Astrocyte of the spinal cord (primary cell): ENCODE data around the gene ITPKB.

Experiments
- DNase-seq: peaks from one replicate; pipeline ENCODE4 v3.0.0; 2011; ENCODE audit warnings: low read depth, low spot score
- H3K4me3 ChIP-seq: 2 replicates; pipeline ENCODE4 v1.5.1; 2011; ENCODE audit warnings: low read depth, mild to moderate bottlenecking, low read length, moderate library complexity
- in situ Hi-C: cut with HindIII; loops from 2 replicates; pipeline ENCODE4 v1.10.0; 2017; ENCODE audit warnings: low sequenced_read_pairs
- TF ChIP-seq, protein P1 (sequence below): IDR thresholded peaks from 2 replicates; pipeline ENCODE4 v1.5.1; 2012; ENCODE audit warnings: low read depth, mild to moderate bottlenecking, low read length, inconsistent platforms

Gene ITPKB

DNA sequence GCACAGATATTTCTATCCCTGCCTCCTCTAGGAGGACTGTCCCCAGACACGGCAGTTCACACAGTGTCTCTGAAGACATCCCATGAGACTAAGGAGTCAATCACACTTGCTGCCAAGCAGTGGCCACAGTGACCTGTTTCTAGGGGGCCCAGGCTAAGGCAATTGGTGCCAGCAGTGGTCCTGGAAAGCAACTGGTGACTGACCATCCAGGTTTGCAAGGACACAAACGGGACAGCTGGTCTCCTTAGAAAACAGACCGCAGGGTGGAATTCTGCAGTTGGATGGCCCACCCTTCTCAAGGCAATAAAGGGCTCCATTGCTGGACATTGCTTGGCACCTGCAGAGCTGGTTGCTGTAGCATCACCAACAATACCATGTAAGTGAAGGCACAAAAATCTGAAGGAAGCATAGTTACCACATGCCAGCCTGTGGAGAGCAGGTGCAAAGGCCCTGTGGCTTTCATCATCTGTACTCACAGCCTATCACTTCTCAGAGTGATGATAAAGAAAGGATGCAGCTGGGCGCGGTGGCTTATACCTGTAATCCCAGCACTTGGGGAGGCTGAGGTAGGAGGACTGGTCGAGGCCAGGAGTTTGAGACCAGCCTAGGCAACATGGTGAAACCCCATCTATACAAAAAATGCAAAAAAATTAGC is 109.1 kb downstream of the ITPKB start:
- TF ChIP-seq, protein P1, sequence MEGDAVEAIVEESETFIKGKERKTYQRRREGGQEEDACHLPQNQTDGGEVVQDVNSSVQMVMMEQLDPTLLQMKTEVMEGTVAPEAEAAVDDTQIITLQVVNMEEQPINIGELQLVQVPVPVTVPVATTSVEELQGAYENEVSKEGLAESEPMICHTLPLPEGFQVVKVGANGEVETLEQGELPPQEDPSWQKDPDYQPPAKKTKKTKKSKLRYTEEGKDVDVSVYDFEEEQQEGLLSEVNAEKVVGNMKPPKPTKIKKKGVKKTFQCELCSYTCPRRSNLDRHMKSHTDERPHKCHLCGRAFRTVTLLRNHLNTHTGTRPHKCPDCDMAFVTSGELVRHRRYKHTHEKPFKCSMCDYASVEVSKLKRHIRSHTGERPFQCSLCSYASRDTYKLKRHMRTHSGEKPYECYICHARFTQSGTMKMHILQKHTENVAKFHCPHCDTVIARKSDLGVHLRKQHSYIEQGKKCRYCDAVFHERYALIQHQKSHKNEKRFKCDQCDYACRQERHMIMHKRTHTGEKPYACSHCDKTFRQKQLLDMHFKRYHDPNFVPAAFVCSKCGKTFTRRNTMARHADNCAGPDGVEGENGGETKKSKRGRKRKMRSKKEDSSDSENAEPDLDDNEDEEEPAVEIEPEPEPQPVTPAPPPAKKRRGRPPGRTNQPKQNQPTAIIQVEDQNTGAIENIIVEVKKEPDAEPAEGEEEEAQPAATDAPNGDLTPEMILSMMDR = no peak
- in situ Hi-C loops = no loop called here
- H3K4me3 ChIP-seq = no peak overlapping the region
- DNase-seq = no peak

DNA sequence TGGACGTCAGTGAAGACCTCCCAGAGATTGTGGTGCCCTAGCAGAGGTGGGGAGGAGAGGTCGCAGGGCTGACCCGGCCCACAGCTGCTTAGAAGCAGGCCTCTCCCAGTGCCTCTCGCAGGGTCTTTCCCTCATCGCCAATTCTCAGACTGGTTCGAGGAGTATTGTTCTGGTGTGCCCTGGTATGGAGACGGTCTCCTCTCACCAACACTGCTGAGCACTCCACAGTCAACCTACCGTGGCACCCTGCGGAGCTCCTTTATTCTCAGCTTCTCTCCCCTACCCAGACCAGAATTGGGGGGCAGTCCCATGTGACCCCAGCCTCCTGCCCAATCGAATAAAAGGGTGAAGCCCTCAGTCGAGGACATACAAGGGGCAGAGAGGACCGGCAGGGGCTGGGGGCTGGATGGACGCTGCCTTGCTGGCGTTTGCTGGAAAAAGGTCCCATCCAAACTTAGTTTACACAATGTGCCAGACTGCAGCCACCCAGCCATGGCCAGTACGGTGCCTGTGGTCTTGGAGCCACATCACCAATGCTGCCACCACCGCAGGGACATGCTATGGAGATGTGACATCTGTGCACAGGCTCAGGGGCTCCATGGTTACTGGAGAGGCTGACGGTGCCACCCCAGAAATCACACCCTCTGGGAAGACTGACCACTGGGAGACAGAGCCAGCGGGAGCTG is 109.7 kb downstream of the ITPKB start:
- TF ChIP-seq, protein P1 = no peak
- no peak for DNase-seq
- H3K4me3 ChIP-seq = no peak overlapping the region
- in situ Hi-C loops = no loop called here

DNA sequence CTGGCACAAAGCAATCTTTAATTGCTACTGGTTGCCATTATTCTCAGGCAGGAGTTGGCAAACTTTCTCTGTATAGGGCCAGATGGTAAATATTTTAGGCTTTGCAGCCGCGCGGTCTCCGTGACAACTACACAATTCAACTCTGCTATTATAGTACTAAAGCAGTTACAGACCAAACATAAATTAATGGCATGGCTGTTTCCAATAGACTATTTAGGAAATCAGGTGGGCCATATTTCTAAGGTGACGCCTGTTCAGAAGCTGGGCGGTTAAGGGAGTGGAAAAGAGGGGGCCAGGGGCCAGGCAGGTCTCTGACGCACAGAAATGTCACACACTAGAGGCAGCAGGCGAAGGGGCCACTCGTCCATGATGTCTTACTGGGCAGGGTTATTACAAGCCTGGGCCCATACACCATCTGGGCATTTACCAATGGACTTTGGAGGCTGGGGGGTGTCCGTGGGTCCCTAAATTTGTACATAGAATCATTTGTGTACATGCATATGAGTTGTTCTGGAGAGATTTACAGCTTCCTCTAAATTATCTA is 110.4 kb downstream of the ITPKB start:
- H3K4me3 ChIP-seq = no peak overlapping the region
- in situ Hi-C loops = no loop called here
- no peak for DNase-seq
- TF ChIP-seq, protein P1 = no peak

DNA sequence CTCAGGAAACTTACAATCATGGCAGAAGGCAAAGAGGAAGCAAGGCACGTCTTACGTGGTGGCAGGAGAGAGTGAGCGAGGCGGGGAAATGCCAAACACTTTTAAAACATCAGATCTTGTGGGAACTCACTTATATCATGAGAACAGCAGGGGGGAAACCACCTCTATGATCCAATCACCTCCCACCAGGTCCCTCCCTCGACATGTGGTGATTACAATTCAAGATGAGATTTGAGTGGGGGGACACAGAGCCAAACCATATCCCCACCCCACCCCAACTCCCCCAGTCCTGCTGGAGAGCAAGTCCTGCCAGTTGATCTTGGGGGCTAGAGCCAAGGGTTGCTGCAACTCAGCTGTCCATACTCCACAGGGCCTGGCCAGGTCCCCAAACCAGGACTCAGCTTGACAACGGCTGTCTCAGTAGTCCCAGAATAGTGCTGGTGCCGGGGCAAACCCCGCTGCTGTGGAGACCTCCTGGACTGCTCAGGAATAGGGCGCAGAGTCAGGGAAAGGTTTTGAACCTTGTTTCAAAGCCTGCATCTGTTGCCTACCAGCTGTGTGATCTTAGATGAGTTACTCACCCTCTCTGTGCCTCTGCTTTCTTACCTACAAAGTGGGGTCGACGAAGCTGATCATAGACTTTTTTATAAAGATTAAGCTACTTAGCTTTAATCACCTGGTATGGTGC is 111.0 kb downstream of the ITPKB start:
- TF ChIP-seq, protein P1 = no peak
- in situ Hi-C loops = no loop called here
- no peak overlapping the region for H3K4me3 ChIP-seq
- no peak for DNase-seq

DNA sequence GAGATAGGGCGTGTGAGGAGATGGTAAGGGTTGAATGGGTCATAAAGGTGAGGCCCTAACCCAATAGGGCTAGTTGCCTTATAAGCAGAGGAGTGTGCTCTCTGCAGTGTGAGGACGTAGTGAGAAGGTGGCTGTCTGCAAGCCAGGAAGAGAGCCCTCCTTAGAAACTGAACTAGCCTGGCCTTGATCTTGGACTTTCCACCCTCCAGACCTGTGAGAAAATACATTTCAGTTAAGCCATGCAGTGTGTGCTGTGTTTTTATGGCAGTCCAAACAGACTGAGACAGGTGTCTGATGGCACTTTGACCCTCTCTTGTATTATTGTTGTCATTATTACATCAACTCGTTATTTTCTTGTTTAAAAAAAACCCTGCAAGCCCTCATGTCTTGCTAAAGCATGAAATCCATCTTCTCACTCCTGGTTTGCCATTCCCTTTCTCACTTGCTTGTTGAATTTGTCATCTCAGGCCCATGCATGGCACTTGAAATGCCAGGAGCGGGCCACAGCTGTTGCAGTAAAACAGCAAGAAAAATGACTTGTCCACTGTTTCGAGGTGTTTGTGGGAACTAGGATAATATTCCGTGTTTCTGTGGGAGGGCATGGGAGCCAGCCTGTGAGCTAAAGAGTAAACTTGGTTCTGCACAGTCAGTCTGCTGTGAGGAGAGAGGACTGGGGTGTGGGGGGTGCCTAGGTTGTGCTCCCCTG is 111.9 kb downstream of the ITPKB start:
- DNase-seq = no peak
- H3K4me3 ChIP-seq = no peak overlapping the region
- in situ Hi-C loops = no loop called here
- TF ChIP-seq, protein P1 = no peak

DNA sequence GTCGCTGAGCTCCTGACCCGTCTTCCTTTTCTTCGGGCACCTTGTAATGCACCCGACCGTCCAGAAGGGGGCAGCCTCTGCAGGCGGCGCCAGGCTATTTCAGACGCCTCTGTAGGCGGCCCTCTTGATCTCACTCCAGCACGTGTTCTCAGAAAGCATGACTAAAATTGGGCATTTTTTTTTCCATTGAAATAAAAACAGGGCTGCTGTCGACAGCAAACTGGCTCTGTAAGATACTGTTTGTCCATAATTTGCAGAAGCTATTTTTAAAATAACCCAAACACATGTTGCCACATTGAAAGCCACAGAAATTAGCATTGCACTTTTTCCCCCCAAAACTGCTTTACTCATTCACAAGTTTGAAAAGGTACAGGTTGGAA is 112.5 kb downstream of the ITPKB start:
- TF ChIP-seq, protein P1 = peak; percentile 97
- H3K4me3 ChIP-seq = no peak overlapping the region
- in situ Hi-C loops = no loop called here
- peak; percentile 66 for DNase-seq
